ENCODE results near the gene MAB21L4. TPM values are rescaled to one million over a fixed set of nuclear protein-coding genes. Genes with fewer than 3 reads are reported as not detected.

The MAB21L4 gene
- not detected for total RNA-seq
- long read RNA-seq = 0 reads

DNA sequence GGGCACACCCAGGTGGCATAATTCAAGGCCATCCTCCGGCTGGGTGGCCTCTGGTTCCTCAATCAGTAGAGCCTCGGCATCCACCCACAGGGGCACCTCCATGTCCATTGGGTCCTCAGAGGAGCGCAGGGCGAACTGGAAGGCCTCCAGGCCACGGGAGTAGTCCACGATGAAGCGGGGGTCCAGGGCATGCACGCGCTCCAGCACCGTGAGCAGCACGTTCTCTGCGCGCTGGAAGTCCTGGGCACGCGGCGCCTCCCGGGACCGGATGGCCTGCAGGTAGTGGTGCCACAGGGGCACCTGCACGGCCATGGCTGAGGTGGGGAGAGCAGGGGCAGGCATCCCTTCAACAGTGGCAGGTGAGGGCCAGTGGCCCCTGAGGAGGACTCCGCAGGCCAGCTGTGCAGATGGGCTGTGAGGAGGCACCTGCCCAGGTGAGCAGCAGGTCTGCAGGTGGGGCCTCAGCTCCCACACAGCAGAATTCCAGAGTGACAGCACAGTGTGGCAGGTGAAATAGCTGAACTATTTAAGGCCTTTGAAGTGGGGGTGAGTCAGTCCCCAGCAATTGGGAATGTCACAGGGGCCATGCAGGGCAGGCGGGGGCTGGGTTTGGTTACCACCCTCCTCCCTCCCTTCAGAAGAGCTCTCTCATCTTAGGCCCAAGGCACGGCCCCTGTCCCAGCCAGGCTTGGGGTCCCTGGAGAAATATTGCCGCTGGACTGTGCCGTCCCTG, at the start of gene MAB21L4:
Gene MAB21L4, minus strand, starts transcription at position 501 of the 733 bp plus-strand sequence. Its CDS starts 159 bp downstream, at position 342.
- DNase-seq (ENCODE audit: low spot score) = no peak

DNA sequence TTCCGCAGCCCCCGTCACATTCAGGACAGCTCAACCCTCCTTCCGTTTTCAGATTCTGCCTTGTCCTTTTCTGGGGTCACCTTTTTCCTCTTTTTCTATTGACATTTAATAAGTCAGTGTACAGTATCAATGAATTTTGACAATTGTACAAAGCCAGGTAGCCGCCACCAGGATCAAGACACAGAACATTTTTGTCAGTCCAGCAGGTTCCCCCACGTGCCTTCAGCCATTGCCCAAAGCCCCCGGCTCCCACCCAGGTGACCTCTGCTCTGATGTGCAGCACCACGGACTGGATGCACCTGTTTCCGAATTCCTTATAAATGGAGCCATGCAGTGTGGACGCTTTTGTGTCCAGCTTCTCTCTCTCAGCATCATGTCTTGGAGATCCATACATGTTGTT, 40.1 kb upstream of the MAB21L4 start:
- peak; percentile 65 for DNase-seq (ENCODE audit: low spot score)

DNA sequence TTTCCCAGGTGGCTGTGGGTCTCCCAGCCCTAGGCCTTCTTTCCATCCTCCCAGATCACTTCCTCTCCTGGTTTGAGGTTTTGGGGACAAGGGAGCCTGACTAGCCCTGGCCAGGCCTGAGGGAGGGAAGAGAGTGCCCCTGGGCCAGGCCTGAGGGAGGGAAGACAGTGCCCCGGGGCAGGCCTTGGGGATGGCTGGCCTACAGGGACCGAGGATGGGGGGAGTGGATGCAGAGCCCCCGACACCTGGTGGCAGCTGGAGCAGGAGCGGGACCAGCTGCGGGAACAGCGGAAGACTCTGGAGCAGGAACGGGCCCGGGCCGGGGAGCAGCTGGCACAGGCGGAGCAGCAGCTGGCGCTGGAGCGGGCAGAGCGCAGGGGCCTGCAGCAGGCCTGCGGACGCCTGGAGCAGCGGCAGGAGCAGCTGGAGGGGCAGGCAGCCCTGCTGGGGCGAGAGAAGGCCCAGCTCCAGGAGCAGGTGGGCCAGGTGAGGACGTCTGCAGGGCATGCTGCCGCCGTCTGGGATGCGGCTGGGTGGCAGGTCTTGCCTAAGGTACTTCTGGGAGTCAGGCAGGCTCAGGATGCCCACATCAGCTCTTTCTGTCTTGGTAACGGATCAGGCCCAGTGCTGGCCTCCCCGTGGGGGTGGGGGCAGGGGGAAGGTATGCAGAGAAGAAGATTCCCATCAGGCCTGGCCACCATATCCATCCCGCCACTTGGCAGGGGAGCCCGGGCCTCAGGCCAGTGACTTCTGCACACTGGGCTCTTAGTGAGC, 39.3 kb upstream of the MAB21L4 start:
- DNase-seq (ENCODE audit: low spot score) = peak; percentile 83

DNA sequence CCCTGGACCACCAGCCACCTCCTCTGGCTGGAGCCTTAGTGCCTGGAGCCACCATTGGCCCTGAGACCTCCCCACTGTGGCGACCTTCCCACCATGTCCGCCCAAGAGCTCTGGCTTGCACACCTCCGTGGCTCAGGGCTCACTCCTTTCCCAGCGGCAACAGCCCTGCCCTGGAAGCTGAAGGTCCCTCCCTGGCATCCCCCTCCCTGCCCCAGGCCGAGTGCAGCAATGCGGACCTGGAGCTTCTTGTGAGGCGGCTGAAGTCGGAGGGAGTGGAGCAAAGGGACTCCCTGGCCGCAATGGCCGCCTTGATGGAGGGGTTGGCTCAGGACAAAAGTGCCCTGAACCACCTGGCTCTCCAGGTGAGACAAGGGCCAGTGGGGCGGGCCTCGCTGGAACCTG, 38.7 kb upstream of the MAB21L4 start:
- no peak for DNase-seq (ENCODE audit: low spot score)

DNA sequence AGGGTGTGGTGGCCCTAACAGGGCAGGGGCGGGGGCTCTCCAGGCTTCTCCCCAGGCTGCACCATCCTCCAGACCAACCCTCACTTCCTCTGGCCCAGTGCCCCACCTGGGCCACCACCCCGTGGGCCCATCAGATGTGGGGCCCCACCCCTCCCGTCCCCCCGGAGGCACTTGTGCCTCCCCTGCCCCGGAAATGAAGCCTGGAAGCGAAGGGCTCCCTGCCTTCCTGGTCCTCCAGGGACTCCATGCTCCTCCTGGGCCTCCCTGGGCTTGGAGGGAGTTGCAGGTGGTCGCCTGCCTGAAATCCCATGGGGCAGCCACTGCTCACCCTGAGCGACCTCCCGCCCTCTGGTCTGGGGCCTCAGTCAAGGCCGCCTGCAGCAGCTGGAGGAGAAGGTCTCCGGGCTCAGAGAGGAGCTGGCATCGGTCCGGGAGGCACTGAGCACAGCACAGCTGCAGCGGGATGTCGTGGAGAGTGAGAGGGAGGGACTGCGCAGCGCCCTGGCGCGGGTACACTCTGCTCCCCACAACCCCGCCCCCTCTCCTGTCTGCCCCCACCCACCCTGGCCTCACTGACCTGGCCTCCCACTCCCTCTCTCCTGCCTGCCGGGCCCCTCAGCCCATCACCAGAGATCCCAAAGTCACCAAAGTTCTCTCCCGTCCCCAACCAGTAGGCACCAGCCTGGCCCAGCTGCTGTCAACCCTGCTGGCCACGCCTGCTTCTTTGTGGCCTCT, 38.2 kb upstream of the MAB21L4 start:
- peak; percentile 85 for DNase-seq (ENCODE audit: low spot score)

DNA sequence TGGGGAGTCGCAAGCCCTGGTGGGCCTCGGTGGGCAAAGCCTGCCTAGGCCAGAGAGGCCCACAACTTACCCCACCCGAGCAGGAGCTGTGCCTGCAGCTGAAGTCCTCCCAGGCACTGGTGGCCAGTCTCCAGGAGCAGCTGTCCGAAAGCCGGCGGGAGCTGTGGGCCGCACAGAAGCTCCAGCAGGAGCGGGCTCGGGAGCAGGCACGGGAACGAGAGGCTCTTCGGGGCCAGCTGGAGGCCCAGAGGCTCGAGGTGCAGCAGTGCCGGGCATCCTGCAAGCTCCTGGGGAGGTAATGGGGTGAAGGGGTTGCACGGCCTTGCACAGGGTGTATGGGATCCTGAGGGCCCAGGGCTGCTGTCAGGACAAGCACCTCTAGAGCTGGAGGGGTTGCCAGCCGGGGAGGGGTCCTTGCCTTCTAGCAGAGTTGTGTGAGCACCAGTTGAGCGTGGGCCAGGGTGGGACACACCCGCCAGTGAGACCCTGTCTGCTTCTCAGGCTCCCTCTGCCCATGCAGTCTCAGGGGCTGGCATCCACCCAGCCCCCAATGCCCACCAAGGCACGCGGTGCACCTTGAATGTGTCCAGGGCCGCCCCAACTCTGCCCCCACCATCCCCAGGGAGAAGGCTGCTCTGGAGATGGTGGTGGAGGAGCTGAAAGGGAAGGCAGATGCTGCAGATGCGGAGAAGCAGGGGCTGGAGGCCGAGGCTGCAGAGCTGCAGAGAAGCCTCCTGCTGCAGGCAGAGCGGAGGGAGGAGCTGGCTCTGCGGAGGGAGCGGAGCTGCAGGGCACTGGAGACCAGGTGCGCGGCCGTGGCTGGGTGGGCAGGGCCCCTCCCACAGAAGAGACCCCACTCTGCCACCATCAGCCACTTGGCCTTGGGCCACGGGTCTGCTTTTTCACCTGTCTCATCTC, 37.4 kb upstream of the MAB21L4 start:
- DNase-seq (ENCODE audit: low spot score) = peak; percentile 89

DNA sequence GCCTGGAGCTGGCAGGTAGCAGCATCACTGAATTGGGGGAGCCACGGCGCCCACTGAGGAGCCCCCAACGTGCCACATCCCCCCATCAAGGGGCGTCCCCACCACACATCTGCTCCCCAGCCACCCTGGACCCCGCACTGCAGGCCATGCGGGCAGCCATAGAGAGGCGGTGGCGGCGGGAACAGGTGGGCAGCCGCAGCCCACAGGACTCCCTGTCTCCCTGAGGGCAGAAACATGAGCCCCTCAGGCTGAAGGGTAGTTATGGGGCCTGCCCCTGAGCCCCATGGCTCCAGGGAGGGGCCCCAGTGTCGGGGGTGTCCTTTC, 36.7 kb upstream of the MAB21L4 start:
- DNase-seq (ENCODE audit: low spot score) = no peak

DNA sequence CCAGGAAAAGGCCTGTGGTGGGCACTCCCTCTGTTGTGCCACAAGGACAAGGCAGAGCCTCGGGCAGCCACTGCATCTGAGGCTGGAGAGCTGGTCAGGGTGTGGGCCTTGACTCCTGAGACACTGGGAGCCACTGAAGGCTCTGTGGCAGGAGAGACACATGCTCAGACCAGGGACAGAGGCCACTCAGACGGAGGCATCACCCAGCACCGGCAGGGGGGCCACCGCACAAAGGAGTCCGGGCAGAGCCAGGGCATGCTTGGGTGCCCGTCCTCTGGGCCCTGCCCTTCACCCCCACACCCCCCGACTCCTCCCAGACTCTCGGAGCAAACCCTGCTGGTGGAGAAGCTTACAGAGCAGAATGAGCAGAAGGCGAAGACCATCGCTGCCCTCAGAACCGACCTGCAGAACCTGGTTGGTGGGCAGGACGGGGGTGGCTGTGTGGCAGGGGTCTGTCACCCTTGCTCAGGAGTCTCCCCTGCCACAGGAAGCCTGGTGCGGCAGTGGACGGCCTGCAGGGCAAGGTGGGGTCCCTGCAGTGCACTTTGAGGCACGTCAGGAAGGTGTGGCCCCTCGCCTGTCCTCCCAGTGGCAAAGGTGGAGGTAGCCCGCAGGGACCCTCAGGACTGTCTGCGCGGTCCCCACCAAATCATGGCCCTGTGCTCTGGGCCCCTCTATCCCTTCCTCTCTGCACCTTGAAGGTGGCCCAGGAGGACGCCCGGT, 36.2 kb upstream of the MAB21L4 start:
- DNase-seq (ENCODE audit: low spot score) = peak; percentile 85

DNA sequence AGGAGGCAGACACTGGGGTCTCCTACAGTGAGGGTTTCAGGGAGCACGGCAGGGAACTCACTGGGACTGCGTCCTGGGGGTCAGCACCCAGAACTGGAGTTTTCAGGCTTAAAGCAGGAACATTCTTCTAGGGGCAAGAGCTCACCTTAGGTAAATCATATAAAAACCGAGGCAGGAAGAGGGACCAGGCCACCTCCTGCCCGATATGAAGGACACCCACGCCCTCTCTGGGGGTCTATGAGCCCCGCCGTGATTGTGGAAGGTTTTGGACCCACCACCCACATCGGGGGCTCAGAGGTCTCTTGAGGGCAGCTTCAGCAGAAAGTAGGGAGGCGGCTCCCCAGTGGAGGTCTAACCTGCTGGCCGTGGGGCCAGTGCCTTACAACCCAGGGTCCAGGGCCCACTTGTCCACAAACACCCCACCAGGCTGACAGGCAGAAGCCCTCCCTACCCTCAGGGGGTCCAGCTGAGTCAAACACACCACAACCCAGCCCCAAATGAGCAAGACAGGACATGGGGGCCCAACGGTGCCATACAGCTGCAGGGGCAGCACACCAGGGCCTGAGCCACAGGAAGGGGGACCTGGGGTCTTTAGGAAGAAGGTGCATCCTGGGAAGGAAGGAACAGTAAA, 35.5 kb upstream of the MAB21L4 start:
- peak; percentile 62 for DNase-seq (ENCODE audit: low spot score)

DNA sequence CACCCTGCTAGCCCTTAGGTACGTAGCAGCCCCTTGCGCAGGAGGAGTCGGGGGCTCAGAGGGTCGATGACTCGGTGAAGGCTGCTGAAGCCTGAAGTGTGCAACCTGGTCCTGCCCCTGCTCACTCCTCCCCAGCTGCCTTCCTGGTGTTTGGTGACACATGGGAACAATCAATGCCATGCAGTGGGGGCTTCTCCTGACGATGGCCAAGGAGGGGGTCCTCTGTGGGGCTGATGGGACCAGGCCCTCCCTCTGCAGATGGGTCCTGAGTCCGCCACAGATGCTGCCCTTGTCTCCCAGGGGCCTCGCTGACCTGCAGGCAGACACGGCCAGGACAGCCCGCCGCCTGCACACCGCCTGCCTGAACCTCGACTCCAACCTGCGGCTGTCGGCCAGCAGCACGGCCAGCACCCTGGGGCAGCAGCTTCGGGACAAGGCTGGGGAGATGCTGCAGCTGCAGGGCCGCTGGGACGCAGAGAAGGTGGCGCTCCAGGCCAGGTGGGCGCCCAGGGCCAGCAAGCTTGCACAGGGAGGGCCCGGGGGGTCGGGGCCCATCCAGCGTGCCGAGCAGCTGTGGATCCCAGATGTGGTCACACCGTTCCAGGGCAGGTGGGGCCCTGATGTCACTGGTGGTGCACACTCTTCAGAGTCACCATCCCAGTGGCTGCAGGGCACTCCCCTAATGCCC, 34.8 kb upstream of the MAB21L4 start:
- DNase-seq (ENCODE audit: low spot score) = peak; percentile 67

DNA sequence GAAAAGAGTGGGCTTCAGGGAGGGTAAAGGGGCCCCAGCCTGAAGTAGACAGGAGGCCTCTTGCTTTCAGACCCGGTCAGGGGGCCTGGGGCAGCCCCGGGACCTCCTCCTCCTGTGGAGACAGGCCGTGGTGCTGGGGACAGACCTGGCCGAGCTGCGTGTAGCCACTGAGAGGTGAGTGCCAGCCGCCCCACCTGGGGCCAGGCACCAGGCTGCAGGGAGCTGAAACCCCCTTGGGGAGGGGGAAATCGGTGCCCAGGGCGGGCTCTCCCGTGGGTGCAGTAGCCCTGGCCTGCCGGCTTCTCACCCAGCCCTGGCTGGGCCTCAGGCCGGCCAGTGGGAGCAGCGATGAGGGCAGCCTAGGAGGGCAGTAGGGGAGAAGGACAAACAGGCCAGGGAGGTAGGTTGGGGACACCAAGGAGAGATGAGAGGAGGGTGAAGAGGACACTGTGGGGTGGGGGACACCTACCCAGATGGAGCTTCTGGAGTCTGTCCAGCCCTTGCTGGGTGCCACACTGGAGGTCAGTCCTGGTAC, 34.2 kb upstream of the MAB21L4 start:
- peak; percentile 87 for DNase-seq (ENCODE audit: low spot score)

DNA sequence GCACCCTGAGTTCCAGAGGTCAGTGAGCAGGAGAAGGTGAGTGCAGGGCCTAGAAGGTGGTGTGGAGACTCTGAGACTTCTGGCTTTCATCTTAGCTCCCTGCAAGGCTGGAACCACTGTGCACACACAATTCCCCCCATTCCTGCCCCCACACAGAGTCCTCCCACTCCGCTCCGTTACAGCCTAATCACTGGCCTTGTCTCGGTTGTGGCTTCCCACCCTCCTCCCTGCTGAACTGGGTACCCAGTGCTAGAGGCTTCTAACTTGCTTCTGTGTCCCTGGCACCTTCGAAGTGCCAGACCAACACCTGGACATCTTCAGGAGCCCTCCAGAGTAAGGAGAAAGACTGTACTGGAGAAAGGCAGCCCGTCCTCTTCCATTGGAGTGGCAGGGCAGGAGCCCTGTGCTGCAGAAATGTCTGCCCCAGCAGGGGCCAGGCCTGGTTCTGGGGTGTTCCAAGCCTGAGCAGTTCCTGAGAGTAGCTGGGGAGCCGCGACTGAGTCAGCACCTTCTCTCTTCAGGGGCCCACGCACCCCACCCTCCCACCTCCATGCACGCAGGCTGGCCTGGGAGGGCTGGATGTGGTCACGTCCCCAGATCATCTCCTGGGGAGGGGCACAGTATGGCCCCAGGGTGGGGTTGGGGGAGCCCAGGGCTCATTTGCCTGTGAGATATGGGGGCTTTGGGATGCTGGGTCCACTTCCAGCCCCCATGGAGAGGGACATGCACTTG, 33.6 kb upstream of the MAB21L4 start:
- DNase-seq (ENCODE audit: low spot score) = peak; percentile 71

DNA sequence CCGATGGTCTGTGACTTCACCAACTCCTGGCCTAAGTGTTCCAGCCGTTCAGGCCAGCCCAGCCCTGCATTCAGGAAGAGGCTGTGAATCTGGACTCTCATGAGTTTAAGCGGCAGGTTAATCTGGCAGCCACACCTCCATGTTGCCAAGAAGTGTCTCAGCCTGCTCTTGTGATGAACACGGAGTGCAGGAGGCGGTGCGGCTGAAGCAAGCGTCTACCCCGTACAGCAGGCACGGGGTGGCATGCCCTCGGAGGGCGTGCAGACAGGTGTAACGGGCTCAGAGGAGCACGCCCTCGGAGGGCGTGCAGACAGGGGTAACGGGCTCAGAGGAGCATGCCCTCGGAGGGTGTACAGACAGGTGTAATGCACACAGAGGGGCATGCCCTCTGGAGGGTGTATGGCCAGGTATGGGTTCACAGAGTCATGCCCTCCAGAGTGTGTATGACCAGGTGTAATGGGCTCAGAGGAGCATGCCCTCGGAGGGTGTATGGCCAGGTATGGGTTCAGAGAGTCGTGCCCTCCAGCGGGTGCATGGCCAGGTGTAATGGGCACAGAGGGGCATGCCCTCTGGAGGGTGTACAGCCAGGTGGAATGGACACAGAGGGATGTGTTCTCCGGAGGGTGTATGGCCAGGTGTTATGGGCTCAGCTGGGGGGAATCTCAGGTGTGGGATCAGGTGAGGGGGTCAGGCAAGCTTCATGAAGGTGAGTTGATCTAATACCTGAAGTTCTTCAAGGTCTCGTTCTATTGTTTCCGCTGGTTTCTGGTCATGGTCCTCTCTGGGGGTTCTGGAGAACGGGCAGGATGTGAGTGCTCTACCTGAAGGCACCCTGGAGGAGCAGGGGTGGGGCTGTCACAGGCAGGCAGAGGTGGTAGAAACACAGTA, 32.8 kb upstream of the MAB21L4 start:
- peak; percentile 68 for DNase-seq (ENCODE audit: low spot score)

DNA sequence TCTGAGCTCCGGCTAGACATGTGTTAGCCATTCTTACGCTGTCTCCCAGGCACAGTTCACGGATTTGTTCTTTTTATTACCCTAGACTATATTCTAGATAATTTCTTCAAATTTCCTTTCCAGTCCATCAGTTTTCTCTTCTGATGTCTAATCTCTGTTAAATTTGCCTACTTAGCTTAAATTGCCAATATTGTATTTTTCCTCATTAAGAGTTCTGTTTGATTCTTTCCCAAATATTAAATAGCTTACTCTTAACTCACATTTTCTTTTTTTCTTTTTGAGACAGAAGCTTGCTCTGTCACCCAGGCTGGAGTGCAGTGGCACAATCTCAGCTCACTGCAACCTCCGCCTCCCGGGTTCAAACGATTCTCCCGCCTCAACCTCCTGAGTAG, 31.4 kb upstream of the MAB21L4 start:
- DNase-seq (ENCODE audit: low spot score) = peak; percentile 18

DNA sequence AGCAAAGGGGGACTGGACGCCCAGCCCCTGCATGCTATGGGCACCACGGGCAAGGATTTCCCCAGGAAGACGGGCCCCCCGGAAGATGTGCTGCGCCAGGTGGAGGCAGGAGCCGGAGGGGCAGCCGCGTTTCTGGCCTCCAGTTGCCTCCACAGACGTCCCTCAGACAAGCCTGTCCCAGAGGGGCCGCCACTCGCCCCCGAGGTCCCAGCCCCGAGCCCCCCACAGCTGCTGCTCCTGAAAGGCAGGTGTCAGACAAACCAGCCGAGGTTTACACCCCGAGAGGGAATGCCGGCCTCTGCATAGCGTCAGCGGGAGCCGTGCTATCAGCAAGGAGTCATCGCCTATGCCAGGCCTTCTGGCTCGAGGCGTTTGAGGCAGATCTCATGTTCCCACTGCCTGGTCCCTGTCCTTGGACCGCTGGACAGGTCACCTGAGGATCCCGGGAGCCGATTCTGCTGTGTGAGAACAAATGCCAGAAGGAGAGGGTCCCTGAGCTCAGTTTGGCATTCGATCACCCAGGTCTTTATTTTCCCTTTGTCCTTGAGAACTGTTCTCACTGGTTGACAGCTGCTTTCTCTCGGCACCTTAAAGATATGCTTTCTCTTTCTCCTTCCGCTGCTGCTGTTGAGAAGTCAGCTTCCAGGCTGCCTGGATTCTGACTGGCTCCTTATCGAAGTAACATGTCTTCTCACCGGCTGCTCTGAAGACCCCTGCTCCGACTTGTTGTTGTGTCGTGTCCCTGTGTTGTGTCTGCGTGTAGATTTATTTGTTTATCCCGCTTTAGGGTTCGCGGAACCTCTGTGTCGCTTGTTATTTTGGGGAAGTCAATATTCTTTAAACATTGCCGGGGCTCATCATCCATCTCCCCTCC, 30.8 kb upstream of the MAB21L4 start:
- DNase-seq (ENCODE audit: low spot score) = peak; percentile 72
